Spleen (tissue), 11 donors: ENCODE data around the gene MUC21. TPM values are rescaled to one million over a fixed set of nuclear protein-coding genes. Genes with fewer than 3 reads are reported as not detected.
"Not testable (repeated sequence)": the region's sequence is repeated elsewhere in the genome, so short reads cannot be mapped to it uniquely, and the experiment has no call there.

ENCODE experiments used
- DNase-seq: peaks from one replicate; pipeline ENCODE4 v3.0.0-alpha.2; 2020
- H3K27ac ChIP-seq, 8 donors: fragments of 200-600 bp; sonication (generic) in 7 of 8; 1 replicate in 4 of 8; 2 replicates in 4 of 8; pipeline versions ENCODE4 v1.5.0 to v1.8.0; 2016 to 2021; ENCODE audit warnings: inconsistent platforms in 4 of 8, mild to moderate bottlenecking in 4 of 8, moderate library complexity in 1 of 8
- H3K27me3 ChIP-seq, 7 donors: fragments of 200-600 bp; sonication (generic) in 6 of 7; replicated peaks in 1 of 7; 1 replicate in 4 of 7; 2 replicates in 3 of 7; pipeline versions ENCODE4 v1.5.0 to v1.8.0; 2016 to 2021; ENCODE audit warnings: inconsistent platforms in 3 of 7, mild to moderate bottlenecking in 1 of 7
- H3K36me3 ChIP-seq, 6 donors: fragments of 200-600 bp; sonication (generic) in 5 of 6; 1 replicate in 4 of 6; 2 replicates in 2 of 6; pipeline versions ENCODE4 v1.5.0 to v1.8.0; 2016 to 2021; ENCODE audit warnings: inconsistent platforms in 2 of 6
- H3K4me1 ChIP-seq, 6 donors: fragments of 200-600 bp; sonication (generic) in 5 of 6; 1 replicate in 3 of 6; 2 replicates in 3 of 6; pipeline versions ENCODE4 v1.5.0 to v1.8.0; 2016 to 2021; ENCODE audit warnings: inconsistent platforms in 3 of 6
- H3K4me3 ChIP-seq, 8 donors: fragments of 200-600 bp; sonication (generic) in 7 of 8; 1 replicate in 4 of 8; 2 replicates in 4 of 8; pipeline versions ENCODE4 v1.5.0 to v1.8.0; 2016 to 2021; ENCODE audit warnings: inconsistent platforms in 4 of 8, mild to moderate bottlenecking in 4 of 8, moderate library complexity in 2 of 8
- H3K9me3 ChIP-seq, 8 donors: fragments of 200-600 bp; sonication (generic) in 7 of 8; 1 replicate in 4 of 8; 2 replicates in 4 of 8; pipeline versions ENCODE4 v1.5.0 to v1.8.0; 2016 to 2021; ENCODE audit warnings: inconsistent platforms in 4 of 8
- POLR2A ChIP-seq, 3 donors: fragments of 450-650 bp; IDR thresholded peaks; one replicate each; pipeline ENCODE4 v1.5.1; 2017; ENCODE audit warnings: antibody characterized with exemption in 3 of 3, mild to moderate bottlenecking in 1 of 3
- POLR2AphosphoS5 ChIP-seq, 3 donors: sonication (generic); formaldehyde crosslinking; IDR thresholded peaks; one replicate each; pipeline ENCODE4 v1.5.1; 2017; ENCODE audit warnings: antibody characterized with exemption in 3 of 3
- WGBS, 5 donors: extraction: QIAGEN DNeasy Blood & Tissue Kit in 3 of 5; methylation state at CpG; one replicate each; pipeline versions ENCODE4 v1.1.5 to v1.1.7; 2013 to 2018; 5-methylcytosine and 5-hydroxymethylcytosine counted together
- intact Hi-C: fragments of 100-400 bp; cut with DNase I; formaldehyde crosslinking; loops from one replicate; pipeline ENCODE4 v1.15.0; 2023; ENCODE audit warnings: low total_unique reads
- polyA plus RNA-seq, 3 donors: library from polyadenylated mRNA; stranded (reverse); fragments of 200-250 nt; gene quantifications; one replicate each; pipeline ENCODE4 v1.2.1, GENCODE V29; 2013
- total RNA-seq, 7 donors: library from RNA; depleted of rRNA in 3 of 7; stranded (reverse); fragments of >200 nt in 3 of 7; fragmentation: NEBNext Ultra II Directional in 4 of 7; extraction: Animal tissue kit (Norgen Biotek cat#: 25700) in 4 of 7; gene quantifications; one replicate each; pipeline versions ENCODE4 v1.1.0 to v1.2.1, GENCODE V29; 2016 to 2021
- TF ChIP-seq, protein P1 (sequence below), 11 experiments: fragments of 200-600 bp in 7 of 11; fragments of 450-650 bp in 4 of 11; sonication (generic) in 4 of 11; IDR thresholded peaks in 8 of 11; conservative IDR thresholded peaks in 3 of 11; 1 replicate in 7 of 11; 2 replicates in 4 of 11; pipeline versions ENCODE4 v1.4.0 to v1.8.0; 2016 to 2021; ENCODE audit warnings: antibody characterized with exemption in 11 of 11, inconsistent platforms in 4 of 11, mild to moderate bottlenecking in 1 of 11
- donor health status: healthy with polysubstance abuse.
- donor health status: DM: no; HTN: no; CAD: no; lungs with moderate emphysema.
- donor health status: DM: no; HTN: no; CAD: no.
- donor health status: Bipolar disorder and iron deficiency.
- donor health status: healthy.
- donor health status: DM: no; HTN: no; CAD: no.
- donor health status: DM: yes; HTN: yes; CAD: no.

MUC21 gene
- total and polyA plus RNA-seq, 10 donors = 0.02 to 0.64 (median 0.05) TPM; not detected in 7

DNA sequence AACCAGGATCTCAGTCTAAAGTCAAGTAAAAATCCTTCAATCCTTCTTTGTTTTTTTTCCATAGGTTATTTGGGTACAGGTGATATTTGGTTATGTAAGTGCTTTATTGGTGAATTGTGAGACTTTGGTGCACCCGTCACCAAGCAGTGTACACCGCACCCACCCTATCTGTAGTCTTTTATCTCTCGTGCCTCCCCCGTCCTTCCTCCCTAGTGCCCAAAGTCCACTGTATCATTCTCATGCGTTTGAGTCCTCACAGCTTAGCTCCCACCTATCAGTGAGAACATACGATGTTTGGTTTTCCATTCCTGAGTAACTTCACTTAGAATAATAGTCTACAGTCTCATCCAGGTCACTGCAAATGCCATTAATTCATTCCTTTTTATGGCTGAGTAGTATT, 27.6 kb downstream of the MUC21 start:
- no peak overlapping the region for H3K4me3 ChIP-seq
- H3K27ac ChIP-seq = no peak overlapping the region
- no peak for DNase-seq
- peaks cover 0 to 9% (median 0%) of the 10 kb centered on the region in 7 donors for H3K27me3 ChIP-seq
- WGBS, 5 donors = 68 to 87% (median 79%) methylated on average over 6 of the region's 6 CpGs
- H3K4me1 ChIP-seq = no peaks in the 10 kb centered on the region
- H3K36me3 ChIP-seq = no peaks in the 10 kb centered on the region
- TF ChIP-seq POLR2AphosphoS5 (IDR thresholded peaks at IDR 0.05) = no peak
- TF ChIP-seq, protein P1, sequence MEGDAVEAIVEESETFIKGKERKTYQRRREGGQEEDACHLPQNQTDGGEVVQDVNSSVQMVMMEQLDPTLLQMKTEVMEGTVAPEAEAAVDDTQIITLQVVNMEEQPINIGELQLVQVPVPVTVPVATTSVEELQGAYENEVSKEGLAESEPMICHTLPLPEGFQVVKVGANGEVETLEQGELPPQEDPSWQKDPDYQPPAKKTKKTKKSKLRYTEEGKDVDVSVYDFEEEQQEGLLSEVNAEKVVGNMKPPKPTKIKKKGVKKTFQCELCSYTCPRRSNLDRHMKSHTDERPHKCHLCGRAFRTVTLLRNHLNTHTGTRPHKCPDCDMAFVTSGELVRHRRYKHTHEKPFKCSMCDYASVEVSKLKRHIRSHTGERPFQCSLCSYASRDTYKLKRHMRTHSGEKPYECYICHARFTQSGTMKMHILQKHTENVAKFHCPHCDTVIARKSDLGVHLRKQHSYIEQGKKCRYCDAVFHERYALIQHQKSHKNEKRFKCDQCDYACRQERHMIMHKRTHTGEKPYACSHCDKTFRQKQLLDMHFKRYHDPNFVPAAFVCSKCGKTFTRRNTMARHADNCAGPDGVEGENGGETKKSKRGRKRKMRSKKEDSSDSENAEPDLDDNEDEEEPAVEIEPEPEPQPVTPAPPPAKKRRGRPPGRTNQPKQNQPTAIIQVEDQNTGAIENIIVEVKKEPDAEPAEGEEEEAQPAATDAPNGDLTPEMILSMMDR (IDR thresholded peaks at IDR 0.05 in 8 of 11, conservative IDR thresholded peaks at IDR 0.05 in 3 of 11) = no peak
- no peak for TF ChIP-seq POLR2A (IDR thresholded peaks at IDR 0.05)
- H3K9me3 ChIP-seq = peaks cover 0 to 16% (median 7%) of the 10 kb centered on the region in 8 donors
- intact Hi-C loops = no loop called here

- no peaks in the 10 kb centered on the region for H3K4me1 ChIP-seq
- H3K9me3 ChIP-seq = peaks cover 0 to 17% (median 7%) of the 10 kb centered on the region in 8 donors
- H3K27ac ChIP-seq = no peak overlapping the region
- no peak for DNase-seq
- TF ChIP-seq POLR2AphosphoS5 (IDR thresholded peaks at IDR 0.05) = no peak
- no peak for TF ChIP-seq POLR2A (IDR thresholded peaks at IDR 0.05)
- TF ChIP-seq, protein P1 (IDR thresholded peaks at IDR 0.05 in 8 of 11, conservative IDR thresholded peaks at IDR 0.05 in 3 of 11) = no peak
- H3K4me3 ChIP-seq = no peak overlapping the region
- no peaks in the 10 kb centered on the region for H3K36me3 ChIP-seq
- 89 to 95% (median 90%) methylated on average over 15 to 36 of the region's 36 CpGs for WGBS, 5 donors
- intact Hi-C loops = no loop called here
- peaks cover 0 to 23% (median 0%) of the 10 kb centered on the region in 7 donors for H3K27me3 ChIP-seq
These were observed 33.3 kb downstream of the MUC21 start for GRCh38 chr6:31016659-31017299.

DNA sequence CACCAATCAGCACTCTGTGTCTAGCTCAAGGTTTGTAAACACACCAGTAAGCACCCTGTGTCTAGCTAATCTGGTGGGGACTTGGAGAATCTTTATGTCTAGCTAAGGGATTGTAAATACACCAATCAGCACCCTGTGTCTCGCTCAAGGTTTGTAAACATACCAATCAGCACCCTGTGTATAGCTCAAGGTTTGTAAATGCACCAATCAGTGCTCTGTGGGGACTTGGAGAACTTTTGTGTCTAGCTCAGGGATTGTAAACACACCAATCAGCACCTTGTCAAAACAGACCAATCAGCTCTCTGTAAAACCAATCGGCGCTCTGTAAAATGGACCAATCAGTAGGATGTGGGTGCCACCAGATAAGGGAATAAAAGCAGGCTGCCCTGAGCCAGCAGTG, 33.9 kb downstream of the MUC21 start:
- DNase-seq, intact Hi-C loops, H3K4me1 ChIP-seq, H3K36me3 ChIP-seq, H3K27ac ChIP-seq, H3K4me3 ChIP-seq: not testable (repeated sequence)
- peaks cover 0 to 25% (median 0%) of the 10 kb centered on the region in 7 donors for H3K27me3 ChIP-seq
- peaks cover 0 to 17% (median 7%) of the 10 kb centered on the region in 8 donors for H3K9me3 ChIP-seq
- WGBS, 5 donors = 86 to 100% (median 96%) methylated on average over 3 of the region's 3 CpGs

GRCh38 chr6:31020057-31020456, 36.5 kb downstream of the MUC21 start:
- TF ChIP-seq POLR2AphosphoS5 (IDR thresholded peaks at IDR 0.05) (no peak), POLR2A (IDR thresholded peaks at IDR 0.05) (no peak)
- TF ChIP-seq, protein P1 (IDR thresholded peaks at IDR 0.05 in 8 of 11, conservative IDR thresholded peaks at IDR 0.05 in 3 of 11) = no peak
- no peak overlapping the region for H3K27ac ChIP-seq
- no peaks in the 10 kb centered on the region for H3K4me1 ChIP-seq
- peaks cover 0 to 22% (median 0%) of the 10 kb centered on the region in 7 donors for H3K27me3 ChIP-seq
- no peaks in the 10 kb centered on the region for H3K36me3 ChIP-seq
- H3K4me3 ChIP-seq = no peak overlapping the region
- DNase-seq = no peak
- intact Hi-C loops = no loop called here
- WGBS, 5 donors = 84 to 89% (median 87%) methylated on average over 2 of the region's 2 CpGs
- H3K9me3 ChIP-seq = peaks cover 0 to 11% (median 3%) of the 10 kb centered on the region in 8 donors

GRCh38 chr6:31020631-31021255, 37.2 kb downstream of the MUC21 start:
- DNase-seq, intact Hi-C loops, H3K4me1 ChIP-seq, H3K4me3 ChIP-seq, H3K9me3 ChIP-seq, H3K27ac ChIP-seq, H3K36me3 ChIP-seq: not testable (repeated sequence)
- 90 to 94% (median 94%) methylated on average over 19 to 36 of the region's 36 CpGs for WGBS, 5 donors
- peaks cover 0 to 21% (median 0%) of the 10 kb centered on the region in 7 donors for H3K27me3 ChIP-seq

DNA sequence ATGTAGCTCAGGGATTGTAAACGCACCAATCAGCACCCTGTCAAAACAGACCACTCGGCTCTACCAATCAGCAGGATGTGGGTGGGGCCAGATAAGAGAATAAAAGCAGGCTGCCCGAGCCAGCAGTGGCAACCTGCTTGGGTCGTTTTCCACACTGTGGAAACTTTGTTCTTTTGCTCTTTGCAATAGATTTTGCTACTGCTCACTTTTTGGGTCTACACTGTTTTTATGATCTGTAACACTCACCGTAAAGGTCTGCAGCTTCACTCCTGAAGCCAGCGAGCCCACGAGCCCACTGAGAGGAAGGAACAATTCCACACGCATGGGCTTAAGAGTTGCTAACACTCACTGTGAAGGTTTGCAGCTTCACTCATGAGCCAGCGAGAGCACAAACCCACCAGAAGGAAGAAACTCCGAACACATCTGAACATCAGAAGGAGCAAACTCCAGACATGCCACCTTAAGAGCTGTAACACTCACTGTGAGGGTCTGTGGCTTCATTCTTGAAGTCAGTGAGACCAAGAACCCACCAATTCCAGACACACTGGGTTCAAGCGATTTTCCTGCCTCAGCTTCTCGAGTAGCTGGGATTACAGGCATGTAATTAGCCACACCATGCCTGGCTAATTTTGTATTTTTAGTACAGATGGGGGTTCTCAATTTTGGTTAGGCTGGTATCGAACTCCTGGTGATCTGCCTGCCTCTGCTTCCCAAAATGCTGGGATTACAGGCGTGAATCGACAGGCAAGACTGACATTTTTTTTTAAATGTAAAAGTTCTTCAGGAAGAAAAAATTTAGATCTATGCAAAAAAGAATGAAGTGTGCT, 38.4 kb downstream of the MUC21 start:
- H3K9me3 ChIP-seq, H3K4me3 ChIP-seq, H3K27ac ChIP-seq, DNase-seq, H3K36me3 ChIP-seq, H3K4me1 ChIP-seq, intact Hi-C loops: not testable (repeated sequence)
- H3K27me3 ChIP-seq = peaks cover 0 to 25% (median 0%) of the 10 kb centered on the region in 7 donors
- 81 to 87% (median 84%) methylated on average over 14 to 15 of the region's 15 CpGs for WGBS, 5 donors
